Measurements from ENCODE around the gene TUSC2.

Gene TUSC2

DNA sequence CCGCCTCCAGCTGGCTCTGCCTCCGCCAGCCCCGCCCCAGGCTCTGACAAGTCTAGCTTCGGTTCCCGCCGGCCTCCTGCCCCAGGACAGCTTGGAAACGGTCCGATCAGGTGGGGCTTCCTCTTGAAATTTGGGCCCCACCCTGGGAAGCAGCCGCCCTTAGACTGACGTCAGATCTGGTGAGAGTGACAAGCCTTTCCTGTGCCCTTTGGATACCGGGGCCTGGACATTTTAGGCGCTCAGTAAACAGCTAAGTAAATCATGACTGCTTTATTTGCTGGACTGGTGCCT is 28.4 kb downstream of the TUSC2 start (continued):
- TF ChIP-seq, protein P1, sequence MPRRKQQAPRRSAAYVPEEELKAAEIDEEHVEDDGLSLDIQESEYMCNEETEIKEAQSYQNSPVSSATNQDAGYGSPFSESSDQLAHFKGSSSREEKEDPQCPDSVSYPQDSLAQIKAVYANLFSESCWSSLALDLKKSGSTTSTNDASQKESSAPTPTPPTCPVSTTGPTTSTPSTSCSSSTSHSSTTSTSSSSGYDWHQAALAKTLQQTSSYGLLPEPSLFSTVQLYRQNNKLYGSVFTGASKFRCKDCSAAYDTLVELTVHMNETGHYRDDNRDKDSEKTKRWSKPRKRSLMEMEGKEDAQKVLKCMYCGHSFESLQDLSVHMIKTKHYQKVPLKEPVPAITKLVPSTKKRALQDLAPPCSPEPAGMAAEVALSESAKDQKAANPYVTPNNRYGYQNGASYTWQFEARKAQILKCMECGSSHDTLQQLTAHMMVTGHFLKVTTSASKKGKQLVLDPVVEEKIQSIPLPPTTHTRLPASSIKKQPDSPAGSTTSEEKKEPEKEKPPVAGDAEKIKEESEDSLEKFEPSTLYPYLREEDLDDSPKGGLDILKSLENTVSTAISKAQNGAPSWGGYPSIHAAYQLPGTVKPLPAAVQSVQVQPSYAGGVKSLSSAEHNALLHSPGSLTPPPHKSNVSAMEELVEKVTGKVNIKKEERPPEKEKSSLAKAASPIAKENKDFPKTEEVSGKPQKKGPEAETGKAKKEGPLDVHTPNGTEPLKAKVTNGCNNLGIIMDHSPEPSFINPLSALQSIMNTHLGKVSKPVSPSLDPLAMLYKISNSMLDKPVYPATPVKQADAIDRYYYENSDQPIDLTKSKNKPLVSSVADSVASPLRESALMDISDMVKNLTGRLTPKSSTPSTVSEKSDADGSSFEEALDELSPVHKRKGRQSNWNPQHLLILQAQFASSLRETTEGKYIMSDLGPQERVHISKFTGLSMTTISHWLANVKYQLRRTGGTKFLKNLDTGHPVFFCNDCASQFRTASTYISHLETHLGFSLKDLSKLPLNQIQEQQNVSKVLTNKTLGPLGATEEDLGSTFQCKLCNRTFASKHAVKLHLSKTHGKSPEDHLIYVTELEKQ (tag by site-specific recombination; IDR thresholded peaks at IDR 0.05; ENCODE audit: borderline replicate concordance) = no peak
- 0 out of 2 replicates have a peak, but pooled peaks have one; percentile 54 for TF ChIP-seq ZNF184 (tag by site-specific recombination; IDR thresholded peaks at IDR 0.05)
- TF ChIP-seq ZFP37 (tag by site-specific recombination; IDR thresholded peaks at IDR 0.05) = no peak
- no peak for TF ChIP-seq ZNF202 (tag by site-specific recombination; IDR thresholded peaks at IDR 0.05; ENCODE audit: borderline replicate concordance)
- TF ChIP-seq, protein P2, sequence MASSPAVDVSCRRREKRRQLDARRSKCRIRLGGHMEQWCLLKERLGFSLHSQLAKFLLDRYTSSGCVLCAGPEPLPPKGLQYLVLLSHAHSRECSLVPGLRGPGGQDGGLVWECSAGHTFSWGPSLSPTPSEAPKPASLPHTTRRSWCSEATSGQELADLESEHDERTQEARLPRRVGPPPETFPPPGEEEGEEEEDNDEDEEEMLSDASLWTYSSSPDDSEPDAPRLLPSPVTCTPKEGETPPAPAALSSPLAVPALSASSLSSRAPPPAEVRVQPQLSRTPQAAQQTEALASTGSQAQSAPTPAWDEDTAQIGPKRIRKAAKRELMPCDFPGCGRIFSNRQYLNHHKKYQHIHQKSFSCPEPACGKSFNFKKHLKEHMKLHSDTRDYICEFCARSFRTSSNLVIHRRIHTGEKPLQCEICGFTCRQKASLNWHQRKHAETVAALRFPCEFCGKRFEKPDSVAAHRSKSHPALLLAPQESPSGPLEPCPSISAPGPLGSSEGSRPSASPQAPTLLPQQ (tag by site-specific recombination; IDR thresholded peaks at IDR 0.05) = peak; percentile 87
- TF ChIP-seq, protein P3, sequence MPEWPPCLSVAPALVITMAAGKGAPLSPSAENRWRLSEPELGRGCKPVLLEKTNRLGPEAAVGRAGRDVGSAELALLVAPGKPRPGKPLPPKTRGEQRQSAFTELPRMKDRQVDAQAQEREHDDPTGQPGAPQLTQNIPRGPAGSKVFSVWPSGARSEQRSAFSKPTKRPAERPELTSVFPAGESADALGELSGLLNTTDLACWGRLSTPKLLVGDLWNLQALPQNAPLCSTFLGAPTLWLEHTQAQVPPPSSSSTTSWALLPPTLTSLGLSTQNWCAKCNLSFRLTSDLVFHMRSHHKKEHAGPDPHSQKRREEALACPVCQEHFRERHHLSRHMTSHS (tag by site-specific recombination; IDR thresholded peaks at IDR 0.05) = no peak
- TF ChIP-seq IKZF3 (tag by site-specific recombination; IDR thresholded peaks at IDR 0.05) = 0 out of 2 replicates have a peak, but pooled peaks have one; percentile 21

DNA sequence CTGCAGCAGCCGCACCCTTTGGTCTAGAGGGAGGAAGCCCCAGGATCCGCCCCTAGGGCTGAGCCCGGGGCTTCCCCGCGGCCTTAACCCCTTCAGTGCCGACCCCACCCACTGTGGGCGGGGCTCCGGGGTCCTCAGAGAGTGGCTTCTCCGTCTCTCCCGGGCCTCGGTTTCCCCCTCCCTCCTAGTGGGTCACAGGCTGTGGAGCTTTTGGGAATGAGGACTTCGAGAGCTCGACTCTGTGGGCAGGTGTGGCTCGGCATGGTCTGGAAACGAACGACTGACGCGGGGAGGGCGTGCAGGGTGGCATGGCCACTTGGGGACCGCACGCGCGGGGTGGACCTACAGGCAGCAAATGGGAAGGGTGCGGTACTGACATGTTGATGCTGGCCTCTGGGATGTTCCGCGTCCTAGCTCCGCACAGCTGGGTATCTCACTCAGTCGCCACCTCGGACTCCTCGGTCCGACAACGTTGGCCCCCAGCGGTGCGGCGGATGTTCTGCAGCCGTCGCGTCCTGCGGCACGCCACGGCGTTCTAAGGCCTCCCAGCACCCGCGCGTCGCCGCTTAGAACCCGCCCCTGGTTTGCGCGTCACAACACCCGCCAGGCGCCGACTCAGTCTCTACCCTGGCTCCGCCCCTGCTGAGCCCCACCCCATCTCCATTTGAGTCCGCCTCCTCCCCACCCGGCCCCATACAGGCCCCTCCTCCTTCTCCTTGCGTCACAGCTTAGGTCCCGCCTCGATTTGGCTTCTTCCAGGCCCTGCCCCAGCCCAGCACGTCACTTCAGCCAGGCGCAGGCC is 29.0 kb downstream of the TUSC2 start, which contains the start of the genes HYAL3 and NAA80:
HYAL3 (minus strand) TSS at position 570 of the 802 bp plus-strand sequence. CDS start 3,803 bp downstream, outside the sequence.
NAA80 (minus strand) TSS at position 570 of the 802 bp plus-strand sequence. CDS start 1,942 bp downstream, outside the sequence.
- ChIA-PET POLR2A (interaction anchor here (0.6 to 2.2 kb wide), 17 partner anchors 9 to 270 kb away, joined by 3 to 34 read pairs (median 4); partner anchors contain the start of genes CYB561D2, GNAI2, HEMK1 and LSMEM2), CTCF (interaction anchor here (0.6 to 2.0 kb wide), 9 partner anchors 18 to 89 kb away, joined by 3 to 7 read pairs (median 4); partner anchors contain the start of gene HYAL2)
- peak within 1 kb of the TSS; percentile 69 for H3K4me3 ChIP-seq (ENCODE audit: low read depth, low read length)
- no peaks in the 10 kb centered on the region for H3K4me1 ChIP-seq (ENCODE audit: control insufficient read depth, insufficient read depth, low read length)
- peaks cover 0 to 4% of the 10 kb centered on the region in 2 experiments; a peak in 1 of 3 replicates for H3K36me3 ChIP-seq (ENCODE audit: control insufficient read depth in 2 of 2, insufficient read depth in 1 of 2, low read length in 2 of 2)
- no peaks in the 10 kb centered on the region for H3K9me3 ChIP-seq (ENCODE audit: control insufficient read depth, insufficient read depth, low read depth, low read length)
- H3K27ac ChIP-seq (ENCODE audit: extremely low read depth, low read depth, low read length) = peak within 1 kb of the TSS; percentile 56
- TF ChIP-seq ZFP37 (tag by site-specific recombination; IDR thresholded peaks at IDR 0.05) = peak; percentile 67; the same call in 1 of the 2 replicates
- TF ChIP-seq, protein P4, sequence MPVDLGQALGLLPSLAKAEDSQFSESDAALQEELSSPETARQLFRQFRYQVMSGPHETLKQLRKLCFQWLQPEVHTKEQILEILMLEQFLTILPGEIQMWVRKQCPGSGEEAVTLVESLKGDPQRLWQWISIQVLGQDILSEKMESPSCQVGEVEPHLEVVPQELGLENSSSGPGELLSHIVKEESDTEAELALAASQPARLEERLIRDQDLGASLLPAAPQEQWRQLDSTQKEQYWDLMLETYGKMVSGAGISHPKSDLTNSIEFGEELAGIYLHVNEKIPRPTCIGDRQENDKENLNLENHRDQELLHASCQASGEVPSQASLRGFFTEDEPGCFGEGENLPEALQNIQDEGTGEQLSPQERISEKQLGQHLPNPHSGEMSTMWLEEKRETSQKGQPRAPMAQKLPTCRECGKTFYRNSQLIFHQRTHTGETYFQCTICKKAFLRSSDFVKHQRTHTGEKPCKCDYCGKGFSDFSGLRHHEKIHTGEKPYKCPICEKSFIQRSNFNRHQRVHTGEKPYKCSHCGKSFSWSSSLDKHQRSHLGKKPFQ (tag by site-specific recombination; IDR thresholded peaks at IDR 0.05) = no peak
- no peak for TF ChIP-seq TCF7L2 (IDR thresholded peaks at IDR 0.05; ENCODE audit: borderline replicate concordance, low read depth, low read length)
- TF ChIP-seq ZNF785 (tag by site-specific recombination; IDR thresholded peaks at IDR 0.05) = peak; percentile 50; the same call in 1 of the 2 replicates
- peak; percentile 57; the same call in 1 of the 2 replicates for TF ChIP-seq ZNF76 (tag by site-specific recombination; IDR thresholded peaks at IDR 0.05; ENCODE audit: borderline replicate concordance, low read depth)
- TF ChIP-seq ZFP69B (tag by site-specific recombination; IDR thresholded peaks at IDR 0.05) = peak; percentile 30; the same call in 1 of the 2 replicates
- TF ChIP-seq GLIS2 (tag by site-specific recombination; IDR thresholded peaks at IDR 0.05) = peak; percentile 98
- TF ChIP-seq ZNF473 (tag by site-specific recombination; IDR thresholded peaks at IDR 0.05) = no peak
- 0 out of 2 replicates have a peak, but pooled peaks have one; percentile 60 for TF ChIP-seq ZBTB48 (tag by site-specific recombination; IDR thresholded peaks at IDR 0.05)
- peak; percentile 85 for TF ChIP-seq ZBTB21 (tag by site-specific recombination; IDR thresholded peaks at IDR 0.05)
- 0 out of 2 replicates have a peak, but pooled peaks have one; percentile 16 for TF ChIP-seq OVOL3 (tag by site-specific recombination; IDR thresholded peaks at IDR 0.05)
- TF ChIP-seq, protein P5, sequence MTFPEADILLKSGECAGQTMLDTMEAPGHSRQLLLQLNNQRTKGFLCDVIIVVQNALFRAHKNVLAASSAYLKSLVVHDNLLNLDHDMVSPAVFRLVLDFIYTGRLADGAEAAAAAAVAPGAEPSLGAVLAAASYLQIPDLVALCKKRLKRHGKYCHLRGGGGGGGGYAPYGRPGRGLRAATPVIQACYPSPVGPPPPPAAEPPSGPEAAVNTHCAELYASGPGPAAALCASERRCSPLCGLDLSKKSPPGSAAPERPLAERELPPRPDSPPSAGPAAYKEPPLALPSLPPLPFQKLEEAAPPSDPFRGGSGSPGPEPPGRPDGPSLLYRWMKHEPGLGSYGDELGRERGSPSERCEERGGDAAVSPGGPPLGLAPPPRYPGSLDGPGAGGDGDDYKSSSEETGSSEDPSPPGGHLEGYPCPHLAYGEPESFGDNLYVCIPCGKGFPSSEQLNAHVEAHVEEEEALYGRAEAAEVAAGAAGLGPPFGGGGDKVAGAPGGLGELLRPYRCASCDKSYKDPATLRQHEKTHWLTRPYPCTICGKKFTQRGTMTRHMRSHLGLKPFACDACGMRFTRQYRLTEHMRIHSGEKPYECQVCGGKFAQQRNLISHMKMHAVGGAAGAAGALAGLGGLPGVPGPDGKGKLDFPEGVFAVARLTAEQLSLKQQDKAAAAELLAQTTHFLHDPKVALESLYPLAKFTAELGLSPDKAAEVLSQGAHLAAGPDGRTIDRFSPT (tag by site-specific recombination; IDR thresholded peaks at IDR 0.05) = peak; percentile 87
- no peak for TF ChIP-seq ZNF558 (tag by site-specific recombination; IDR thresholded peaks at IDR 0.05)
- TF ChIP-seq ZNF335 (tag by site-specific recombination; conservative IDR thresholded peaks at IDR 0.05) = peak; percentile 96
- peak; percentile 71 for TF ChIP-seq ZBTB20 (tag by site-specific recombination; IDR thresholded peaks at IDR 0.05)
- peak; percentile 62; the same call in 1 of the 2 replicates for TF ChIP-seq TRIM28 (IDR thresholded peaks at IDR 0.05; ENCODE audit: borderline replicate concordance, low read length)
- TF ChIP-seq ZNF549 (tag by site-specific recombination; IDR thresholded peaks at IDR 0.05) = no peak
